Activated CD4-positive, alpha-beta T cell treated with anti-CD3 and anti-CD28 coated beads for 36 hours (primary cell): ENCODE data around the gene MCMBP. TPM values are rescaled to one million over a fixed set of nuclear protein-coding genes. Genes with fewer than 3 reads are reported as not detected.

Source experiments
- ATAC-seq: fragments of 200-7000 bp; cut with Tn5 transposase; one replicate; pipeline ENCODE4 v1.10.0; 2021; ENCODE audit warnings: mild to moderate bottlenecking, moderate library complexity
- CTCF ChIA-PET: fragments of 350-600 bp; sonication (Branson Sonifier 250); formaldehyde crosslinking; loops from one replicate; lab custom pipeline; 2021; ENCODE audit warnings: antibody characterized with exemption; lab: Charles Lee
- POLR2A ChIA-PET: fragments of 350-600 bp; sonication (Branson Sonifier 250); formaldehyde crosslinking; loops from one replicate; lab custom pipeline; 2021; ENCODE audit warnings: antibody characterized with exemption, inconsistent platforms; lab: Charles Lee
- DNase-seq: peaks from one replicate; pipeline ENCODE4 v3.0.0-alpha.2; 2020
- H3K27ac Mint-ChIP-seq: one replicate; pipeline ENCODE4 v1.8.0; 2021; ENCODE audit warnings: mixed read lengths
- H3K27me3 Mint-ChIP-seq: one replicate; pipeline ENCODE4 v1.8.0; 2021; ENCODE audit warnings: mixed read lengths
- H3K36me3 Mint-ChIP-seq: one replicate; pipeline ENCODE4 v1.8.0; 2021; ENCODE audit warnings: low read depth, mixed read lengths
- H3K4me1 Mint-ChIP-seq: one replicate; pipeline ENCODE4 v1.8.0; 2021; ENCODE audit warnings: mixed read lengths
- H3K4me3 Mint-ChIP-seq: one replicate; pipeline ENCODE4 v1.8.0; 2021; ENCODE audit warnings: mild to moderate bottlenecking, moderate library complexity, mixed read lengths
- H3K9me3 Mint-ChIP-seq: one replicate; pipeline ENCODE4 v1.8.0; 2021; ENCODE audit warnings: low read depth, mixed read lengths
- intact Hi-C, 2 experiments: fragments of 100-400 bp; cut with DNase I in 1 of 2; cut with micrococcal nuclease in 1 of 2; formaldehyde crosslinking; loops; one replicate each; pipeline versions ENCODE4 v1.14.2 to v1.15.1; 2022 to 2024; cut with DNase I, micrococcal nuclease
- total RNA-seq, 2 experiments: library from RNA; stranded (reverse); gene quantifications; one replicate each; pipeline ENCODE4 v1.2.3, GENCODE V29; 2021

Gene MCMBP
- total RNA-seq, 2 experiments from 2014 or later, result 90.6 to 94.8 TPM

- no peaks in the 10 kb centered on the region for H3K9me3 Mint-ChIP-seq
- no peak overlapping the region for H3K4me3 Mint-ChIP-seq
- ChIA-PET CTCF (interaction anchor here (0.6 to 5.4 kb wide), 14 partner anchors 9 to 202 kb away, joined by 3 to 75 read pairs (median 7); no protein-coding TSS in a partner anchor), POLR2A (no interaction called here)
- H3K4me1 Mint-ChIP-seq, result peaks cover 37% of the 10 kb centered on the region
- no peak for ATAC-seq
- H3K27ac Mint-ChIP-seq, result no peak overlapping the region
- no peaks in the 10 kb centered on the region for H3K27me3 Mint-ChIP-seq
- H3K36me3 Mint-ChIP-seq, result peaks cover 23% of the 10 kb centered on the region
- no peak for DNase-seq
- intact Hi-C loops, result loop anchor here in 1 of 2 experiments (2.0 kb wide), 1 partner anchor 107 kb away; no protein-coding TSS in a partner anchor
Observed at GRCh38 chr10:119858063-119858462, 14.6 kb downstream of the MCMBP start.

GRCh38 chr10:119853574-119853973 lies 19.1 kb downstream of the MCMBP start:
- Mint-ChIP-seq H3K9me3 (no peaks in the 10 kb centered on the region), H3K36me3 (peaks cover 33% of the 10 kb centered on the region), H3K27me3 (no peaks in the 10 kb centered on the region), H3K4me3 (no peak overlapping the region), H3K4me1 (no peaks in the 10 kb centered on the region), H3K27ac (no peak overlapping the region)
- ATAC-seq (no peak), DNase-seq (no peak)
- POLR2A ChIA-PET, result no interaction called here
- CTCF ChIA-PET, result interaction anchor here (1.6 kb wide), 1 partner anchor 90 kb away, joined by 5 read pairs; no protein-coding TSS in a partner anchor
- intact Hi-C loops, result no loop called here

GRCh38 chr10:119852822-119853221 lies 19.8 kb downstream of the MCMBP start:
- no peaks in the 10 kb centered on the region for H3K9me3 Mint-ChIP-seq
- ChIA-PET CTCF (interaction anchor here (1.0 kb wide), 1 partner anchor 9 kb away, joined by 3 read pairs; no protein-coding TSS in a partner anchor), POLR2A (interaction anchor here (0.6 kb wide), 1 partner anchor 12 kb away, joined by 5 read pairs; no protein-coding TSS in a partner anchor)
- no peak overlapping the region for H3K4me3 Mint-ChIP-seq
- H3K4me1 Mint-ChIP-seq, result no peaks in the 10 kb centered on the region
- H3K27ac Mint-ChIP-seq, result no peak overlapping the region
- peaks cover 37% of the 10 kb centered on the region for H3K36me3 Mint-ChIP-seq
- intact Hi-C loops, result no loop called here
- no peak for ATAC-seq
- DNase-seq, result no peak
- H3K27me3 Mint-ChIP-seq, result no peaks in the 10 kb centered on the region

GRCh38 chr10:119852277-119852676 lies 20.4 kb downstream of the MCMBP start:
- peaks cover 35% of the 10 kb centered on the region for H3K36me3 Mint-ChIP-seq
- no peaks in the 10 kb centered on the region for H3K4me1 Mint-ChIP-seq
- no peak overlapping the region for H3K4me3 Mint-ChIP-seq
- POLR2A ChIA-PET, result interaction anchor here (0.6 kb wide), 1 partner anchor 12 kb away, joined by 5 read pairs; no protein-coding TSS in a partner anchor
- no peak overlapping the region for H3K27ac Mint-ChIP-seq
- H3K9me3 Mint-ChIP-seq, result no peaks in the 10 kb centered on the region
- no peak for DNase-seq
- ATAC-seq, result no peak
- intact Hi-C loops, result no loop called here
- H3K27me3 Mint-ChIP-seq, result no peaks in the 10 kb centered on the region
- CTCF ChIA-PET, result interaction anchor here (1.0 kb wide), 1 partner anchor 9 kb away, joined by 3 read pairs; no protein-coding TSS in a partner anchor

- H3K4me1 Mint-ChIP-seq, result no peaks in the 10 kb centered on the region
- no peaks in the 10 kb centered on the region for H3K27me3 Mint-ChIP-seq
- ATAC-seq (no peak), DNase-seq (no peak)
- CTCF ChIA-PET, result interaction anchor here (0.6 to 1.6 kb wide), 4 partner anchors 8 to 1220 kb away, joined by 3 to 8 read pairs (median 3); no protein-coding TSS in a partner anchor
- peaks cover 38% of the 10 kb centered on the region for H3K36me3 Mint-ChIP-seq
- intact Hi-C loops, result loop anchor here in 1 of 2 experiments (10.0 kb wide), 1 partner anchor 795 kb away; no protein-coding TSS in a partner anchor
- POLR2A ChIA-PET, result interaction anchor here (0.6 kb wide), 1 partner anchor 240 kb away, joined by 9 read pairs; no protein-coding TSS in a partner anchor
- H3K27ac Mint-ChIP-seq, result no peak overlapping the region
- H3K9me3 Mint-ChIP-seq, result no peaks in the 10 kb centered on the region
- H3K4me3 Mint-ChIP-seq, result no peak overlapping the region
Observed at GRCh38 chr10:119849944-119850343, 22.7 kb downstream of the MCMBP start.

GRCh38 chr10:119849031-119849789 lies 23.4 kb downstream of the MCMBP start:
- H3K36me3 Mint-ChIP-seq, result peaks cover 44% of the 10 kb centered on the region
- intact Hi-C loops, result loop anchor here in 1 of 2 experiments (10.0 kb wide), 1 partner anchor 794 kb away; no protein-coding TSS in a partner anchor
- no peaks in the 10 kb centered on the region for H3K9me3 Mint-ChIP-seq
- H3K27me3 Mint-ChIP-seq, result no peaks in the 10 kb centered on the region
- CTCF ChIA-PET, result interaction anchor here (0.8 to 1.6 kb wide), 3 partner anchors 9 to 73 kb away, joined by 3 to 8 read pairs (median 3); no protein-coding TSS in a partner anchor
- H3K27ac Mint-ChIP-seq, result no peak overlapping the region
- no peak for DNase-seq
- POLR2A ChIA-PET, result no interaction called here
- H3K4me3 Mint-ChIP-seq, result no peak overlapping the region
- no peaks in the 10 kb centered on the region for H3K4me1 Mint-ChIP-seq
- no peak for ATAC-seq

- Mint-ChIP-seq H3K9me3 (no peaks in the 10 kb centered on the region), H3K36me3 (peaks cover 61% of the 10 kb centered on the region), H3K27ac (no peak overlapping the region), H3K4me3 (no peak overlapping the region), H3K4me1 (no peaks in the 10 kb centered on the region), H3K27me3 (no peaks in the 10 kb centered on the region)
- CTCF ChIA-PET, result interaction anchor here (0.6 to 2.7 kb wide), 2 partner anchors 14 to 95 kb away, joined by 3 to 14 read pairs; no protein-coding TSS in a partner anchor
- no peak for ATAC-seq
- POLR2A ChIA-PET, result no interaction called here
- no peak for DNase-seq
- intact Hi-C loops, result loop anchor here in 1 of 2 experiments (10.0 kb wide), 1 partner anchor 791 kb away; no protein-coding TSS in a partner anchor
Observed at GRCh38 chr10:119845656-119846055, 27.0 kb downstream of the MCMBP start.

GRCh38 chr10:119834188-119834587 lies 38.5 kb downstream of the MCMBP start:
- Mint-ChIP-seq H3K9me3 (peaks cover 4% of the 10 kb centered on the region), H3K4me1 (peaks cover 38% of the 10 kb centered on the region), H3K27ac (peak overlapping the region; percentile 83), H3K36me3 (peaks cover 78% of the 10 kb centered on the region), H3K4me3 (no peak overlapping the region), H3K27me3 (no peaks in the 10 kb centered on the region)
- ChIA-PET POLR2A (interaction anchor here (0.6 kb wide), 2 partner anchors 69 to 180 kb away, joined by 3 to 4 read pairs; no protein-coding TSS in a partner anchor), CTCF (interaction anchor here (0.6 to 1.0 kb wide), 4 partner anchors 64 to 281 kb away, joined by 3 read pairs; no protein-coding TSS in a partner anchor)
- DNase-seq, result peak; percentile 35
- peak; percentile 80 for ATAC-seq
- intact Hi-C loops, result loop anchor here (1.0 to 5.0 kb wide), 4 partner anchors 59 to 148 kb away; partner anchors contain the start of gene SEC23IP (in 1 of the 2)

- ATAC-seq, result no peak
Observed at GRCh38 chr10:119832951-119833350, 39.7 kb downstream of the MCMBP start.

GRCh38 chr10:119831656-119832055 lies 41.0 kb downstream of the MCMBP start:
- Mint-ChIP-seq H3K4me1 (peaks cover 26% of the 10 kb centered on the region), H3K36me3 (peaks cover 77% of the 10 kb centered on the region), H3K4me3 (no peak overlapping the region), H3K27ac (no peak overlapping the region), H3K27me3 (no peaks in the 10 kb centered on the region), H3K9me3 (peaks cover 4% of the 10 kb centered on the region)
- DNase-seq (no peak), ATAC-seq (no peak)
- intact Hi-C loops, result loop anchor here (5.0 kb wide), 1 partner anchor 79 kb away; no protein-coding TSS in a partner anchor
- POLR2A ChIA-PET, result no interaction called here
- CTCF ChIA-PET, result interaction anchor here (1.1 to 1.5 kb wide), 2 partner anchors 81 to 145 kb away, joined by 5 read pairs; no protein-coding TSS in a partner anchor

More at GRCh38 chr10:119832951-119833350, 39.7 kb downstream of the MCMBP start:
- peaks cover 4% of the 10 kb centered on the region for H3K9me3 Mint-ChIP-seq
- H3K27ac Mint-ChIP-seq, result no peak overlapping the region
- H3K27me3 Mint-ChIP-seq, result no peaks in the 10 kb centered on the region
- H3K36me3 Mint-ChIP-seq, result peaks cover 81% of the 10 kb centered on the region
- no peak for DNase-seq
- intact Hi-C loops, result loop anchor here (5.0 kb wide), 1 partner anchor 81 kb away; no protein-coding TSS in a partner anchor
- no peak overlapping the region for H3K4me3 Mint-ChIP-seq
- CTCF ChIA-PET, result interaction anchor here (0.6 to 1.3 kb wide), 2 partner anchors 30 to 83 kb away, joined by 3 read pairs; no protein-coding TSS in a partner anchor
- POLR2A ChIA-PET, result no interaction called here
- H3K4me1 Mint-ChIP-seq, result peaks cover 38% of the 10 kb centered on the region

- Mint-ChIP-seq H3K4me1 (peaks cover 22% of the 10 kb centered on the region), H3K27ac (no peak overlapping the region), H3K4me3 (no peak overlapping the region), H3K9me3 (peaks cover 4% of the 10 kb centered on the region), H3K27me3 (no peaks in the 10 kb centered on the region), H3K36me3 (peaks cover 72% of the 10 kb centered on the region)
- ChIA-PET POLR2A (no interaction called here), CTCF (interaction anchor here (1.5 kb wide), 1 partner anchor 80 kb away, joined by 5 read pairs; no protein-coding TSS in a partner anchor)
- intact Hi-C loops, result loop anchor here (5.0 kb wide), 1 partner anchor 79 kb away; no protein-coding TSS in a partner anchor
- ATAC-seq (no peak), DNase-seq (no peak)
Observed at GRCh38 chr10:119830851-119831250, 41.8 kb downstream of the MCMBP start.
